IMR-90 (cell line): ENCODE measurements around the gene FOXP1. TPM values are rescaled to one million over a fixed set of nuclear protein-coding genes. Genes with fewer than 3 reads are reported as not detected.

Experiments
- ATAC-seq: fragments of 200-7000 bp; cut with Tn5 transposase; 2 replicates; pipeline ENCODE4 v1.9.1; 2020; ENCODE audit warnings: low read depth, mild to moderate bottlenecking, moderate library complexity
- BruUV-seq: library from RNA; stranded (reverse); fragments of 400-500 nt; replicated peaks from 2 replicates; lab custom pipeline; 2021; lab: Mats Ljungman, UMichigan
- CTCF ChIA-PET: fragments of 300-600 bp; formaldehyde crosslinking; extraction: SDS; loops from one replicate; lab custom pipeline; 2021; ENCODE audit warnings: antibody characterized with exemption; lab: Yijun Ruan, JAX
- POLR2A ChIA-PET: fragments of 300-600 bp; sonication (Branson Sonifier 250); formaldehyde crosslinking; loops from one replicate; lab custom pipeline; 2022; ENCODE audit warnings: antibody characterized with exemption; ENCODE audit not compliant: unreplicated experiment; lab: Charles Lee
- DNase-seq: peaks from one replicate; pipeline ENCODE4 v3.0.0; 2013
- H2AFZ ChIP-seq: replicated peaks from 2 replicates; pipeline ENCODE3; 2013; ENCODE audit warnings: low read length, mild to moderate bottlenecking; ENCODE audit not compliant: poor library complexity
- H2AK5ac ChIP-seq: 2 replicates; pipeline ENCODE4 v1.6.1; 2013; ENCODE audit warnings: low read depth, low read length, inconsistent platforms
- H2AK9ac ChIP-seq: replicated peaks from 2 replicates; pipeline ENCODE3; 2013; ENCODE audit warnings: mild to moderate bottlenecking, low read depth, low read length, moderate library complexity; ENCODE audit not compliant: poor library complexity
- H2BK120ac ChIP-seq: 2 replicates; pipeline ENCODE4 v1.6.1; 2013; ENCODE audit warnings: low read depth, low read length, inconsistent platforms
- H2BK15ac ChIP-seq: 3 replicates; pipeline ENCODE4 v1.6.1; 2013; ENCODE audit warnings: low read depth, low read length, inconsistent platforms
- H2BK20ac ChIP-seq: 2 replicates; pipeline ENCODE4 v1.6.1; 2013; ENCODE audit warnings: low read depth, mild to moderate bottlenecking, inconsistent platforms, low read length, moderate library complexity
- H2BK5ac ChIP-seq: 2 replicates; pipeline ENCODE4 v1.6.1; 2013; ENCODE audit warnings: mild to moderate bottlenecking, low read depth, low read length, inconsistent platforms; ENCODE audit not compliant: poor library complexity, severe bottlenecking
- H3K14ac ChIP-seq: replicated peaks from 2 replicates; pipeline ENCODE4 v1.6.1; 2013; ENCODE audit warnings: low read depth, low read length, inconsistent platforms
- H3K18ac ChIP-seq: 2 replicates; pipeline ENCODE4 v1.6.1; 2013; ENCODE audit warnings: low read depth, low read length, control low read depth
- H3K23ac ChIP-seq: 2 replicates; pipeline ENCODE4 v1.6.1; 2013; ENCODE audit warnings: low read depth, low read length, inconsistent platforms
- H3K27ac ChIP-seq: 2 replicates; pipeline ENCODE4 v1.5.1; 2013; ENCODE audit warnings: mild to moderate bottlenecking, control low read depth, low read length; ENCODE audit not compliant: insufficient read depth
- H3K27me3 ChIP-seq: 2 replicates; pipeline ENCODE4 v1.6.1; 2013; ENCODE audit warnings: low read length; ENCODE audit not compliant: control insufficient read depth, insufficient read depth
- H3K36me3 ChIP-seq: 2 replicates; pipeline ENCODE4 v1.6.1; 2013; ENCODE audit warnings: low read length, mixed read lengths; ENCODE audit not compliant: control insufficient read depth, insufficient read depth
- H3K4ac ChIP-seq: 2 replicates; pipeline ENCODE4 v1.6.1; 2013; ENCODE audit warnings: low read depth, low read length, inconsistent platforms
- H3K4me1 ChIP-seq: 2 replicates; pipeline ENCODE4 v1.6.1; 2013; ENCODE audit warnings: low read length, mixed read lengths; ENCODE audit not compliant: control insufficient read depth, insufficient read depth
- H3K4me2 ChIP-seq: 2 replicates; pipeline ENCODE4 v1.6.1; 2013; ENCODE audit warnings: low read depth, mild to moderate bottlenecking, control low read depth, low read length, moderate library complexity
- H3K4me3 ChIP-seq: 2 replicates; pipeline ENCODE4 v1.5.1; 2013; ENCODE audit warnings: low read depth, mild to moderate bottlenecking, control low read depth, low read length, moderate library complexity; ENCODE audit not compliant: insufficient read depth
- H3K56ac ChIP-seq: 2 replicates; pipeline ENCODE4 v1.6.1; 2013; ENCODE audit warnings: low read length, inconsistent platforms; ENCODE audit not compliant: insufficient read depth; ENCODE audit errors: extremely low read depth
- H3K79me1 ChIP-seq, 2 experiments: 2 replicates each; pipeline ENCODE4 v1.6.1; 2013; ENCODE audit warnings: low read length in 2 of 2, inconsistent platforms in 1 of 2, low read depth in 1 of 2
- H3K9ac ChIP-seq: 2 replicates; pipeline ENCODE4 v1.6.1; 2013; ENCODE audit warnings: low read depth, low read length, control low read depth
- H3K9me1 ChIP-seq: 2 replicates; pipeline ENCODE4 v1.6.1; 2013; ENCODE audit warnings: low read length, inconsistent platforms; ENCODE audit not compliant: insufficient read depth
- H3K9me3 ChIP-seq: 2 replicates; pipeline ENCODE4 v1.6.1; 2013; ENCODE audit warnings: low read length; ENCODE audit not compliant: control insufficient read depth, insufficient read depth
- H4K20me1 ChIP-seq: 2 replicates; pipeline ENCODE4 v1.6.1; 2013; ENCODE audit warnings: low read length, inconsistent platforms; ENCODE audit not compliant: insufficient read depth
- H4K5ac ChIP-seq: 2 replicates; pipeline ENCODE4 v1.6.1; 2013; ENCODE audit warnings: mild to moderate bottlenecking, low read depth, low read length, control low read depth
- H4K8ac ChIP-seq, 2 experiments: 2 replicates each; pipeline ENCODE4 v1.6.1; 2013; ENCODE audit warnings: low read depth in 2 of 2, low read length in 2 of 2, control low read depth in 1 of 2, inconsistent platforms in 1 of 2
- H4K91ac ChIP-seq: 2 replicates; pipeline ENCODE4 v1.6.1; 2013; ENCODE audit warnings: low read depth, low read length, inconsistent platforms; ENCODE audit not compliant: insufficient read depth
- BHLHE40 ChIP-seq: fragments of 150-350 bp; IDR thresholded peaks from 2 replicates; pipeline ENCODE4 v1.6.1; 2016; ENCODE audit warnings: mild to moderate bottlenecking, low read depth, low read length
- CEBPB ChIP-seq: IDR thresholded peaks from 2 replicates; pipeline ENCODE4 v1.6.1; 2012; ENCODE audit warnings: low read depth, low read length, improper control_type of control experiment
- CHD1 ChIP-seq: IDR thresholded peaks from 2 replicates; pipeline ENCODE4 v1.6.1; 2012; ENCODE audit warnings: low read depth, low read length, improper control_type of control experiment
- CTCF ChIP-seq: conservative IDR thresholded peaks from 2 replicates; pipeline ENCODE4 v1.5.1; 2012; ENCODE audit warnings: mild to moderate bottlenecking, low read depth, low read length, improper control_type of control experiment
- ELK1 ChIP-seq: fragments of 150-350 bp; IDR thresholded peaks from 2 replicates; pipeline ENCODE4 v1.6.1; 2016; ENCODE audit warnings: low read depth, mild to moderate bottlenecking, low read length, moderate library complexity, borderline replicate concordance
- FOS ChIP-seq: fragments of 150-350 bp; IDR thresholded peaks from 2 replicates; pipeline ENCODE4 v1.6.1; 2016; ENCODE audit warnings: low read depth, low read length
- MAFK ChIP-seq: IDR thresholded peaks from 2 replicates; pipeline ENCODE4 v1.6.1; 2012; ENCODE audit warnings: low read depth, low read length, improper control_type of control experiment
- MAZ ChIP-seq: IDR thresholded peaks from 2 replicates; pipeline ENCODE4 v1.6.1; 2012; ENCODE audit warnings: low read depth, mild to moderate bottlenecking, low read length, improper control_type of control experiment, moderate library complexity, borderline replicate concordance
- NFE2L2 ChIP-seq: fragments of 150-350 bp; IDR thresholded peaks from 2 replicates; pipeline ENCODE4 v1.6.1; 2016; ENCODE audit warnings: low read depth, mild to moderate bottlenecking, low read length
- POLR2A ChIP-seq: IDR thresholded peaks from 2 replicates; pipeline ENCODE4 v1.6.1; 2012; ENCODE audit warnings: mild to moderate bottlenecking, low read depth, low read length
- RAD21 ChIP-seq: IDR thresholded peaks from 2 replicates; pipeline ENCODE4 v1.6.1; 2012; ENCODE audit warnings: low read length, improper control_type of control experiment
- RCOR1 ChIP-seq: IDR thresholded peaks from 2 replicates; pipeline ENCODE4 v1.6.1; 2012; ENCODE audit warnings: mild to moderate bottlenecking, low read length, improper control_type of control experiment; ENCODE audit not compliant: insufficient replicate concordance
- RFX5 ChIP-seq: IDR thresholded peaks from 2 replicates; pipeline ENCODE4 v1.8.0; 2012; ENCODE audit warnings: low read depth, mild to moderate bottlenecking, low read length, moderate library complexity
- SMC3 ChIP-seq: fragments of 150-350 bp; IDR thresholded peaks from 2 replicates; pipeline ENCODE4 v1.6.1; 2016; ENCODE audit warnings: low read depth, mild to moderate bottlenecking, antibody characterized with exemption, low read length, moderate library complexity
- USF2 ChIP-seq: fragments of 150-350 bp; IDR thresholded peaks from 2 replicates; pipeline ENCODE4 v1.6.1; 2017; ENCODE audit warnings: mild to moderate bottlenecking, antibody characterized with exemption, low read length, low read depth
- WGBS, 2 experiments: methylation state at CpG; one replicate each; pipeline versions ENCODE4 v1.1.5 to v1.1.7; 2013; ENCODE audit warnings: missing lambda C conversion rate in 2 of 2; ENCODE audit not compliant: insufficient read length in 1 of 2; ENCODE audit errors: extremely low coverage in 2 of 2; 5-methylcytosine and 5-hydroxymethylcytosine counted together
- dilution Hi-C: fragments of 300-500 bp; cut with HindIII; formaldehyde crosslinking; loops from one replicate; pipeline ENCODE4 v1.14.3; 2018; ENCODE audit warnings: low sequenced_read_pairs; ENCODE audit not compliant: unreplicated experiment
- in situ Hi-C: fragments of 300-500 bp; cut with MboI; formaldehyde crosslinking; loops from 3 replicates; pipeline ENCODE4 v1.14.3; 2019; ENCODE audit warnings: low sequenced_read_pairs, inconsistent platforms, mixed read lengths
- intact Hi-C: fragments of 100-400 bp; cut with micrococcal nuclease; formaldehyde crosslinking; loops from 2 replicates; pipeline ENCODE4 v1.10.0; 2022
- polyA plus RNA-seq, 3 experiments: library from polyadenylated mRNA; depleted of rRNA; stranded (reverse); fragments of >200 nt; gene quantifications; 2 replicates each; pipeline ENCODE4 v1.2.3, GENCODE V29; 2012; ENCODE audit warnings: low replicate concordance in 1 of 3
- total RNA-seq: library from RNA; depleted of rRNA; stranded (reverse); fragments of >200 nt; gene quantifications from 2 replicates; pipeline ENCODE4 v1.2.3, GENCODE V29; 2012

The FOXP1 gene
- total and polyA plus RNA-seq, 2 of the 4 experiments (the other 2 are of a cell fraction), result 37.0 to 132 TPM

GRCh38 chr3:70930066-70930465 is 653.5 kb downstream of the FOXP1 start:
- no peak overlapping the region for H3K14ac ChIP-seq
- no peak overlapping the region for H3K23ac ChIP-seq
- H3K36me3 ChIP-seq, result no peaks in the 10 kb centered on the region
- H2AFZ ChIP-seq, result no peak overlapping the region
- no peaks in the 10 kb centered on the region for H3K4me1 ChIP-seq
- dilution Hi-C loops (no loop called here), in situ Hi-C loops (no loop called here), intact Hi-C loops (no loop called here)
- no peaks in the 10 kb centered on the region for H4K20me1 ChIP-seq
- no peaks in the 10 kb centered on the region for H3K9me1 ChIP-seq
- no peak overlapping the region for H2BK15ac ChIP-seq
- H3K18ac ChIP-seq, result no peak overlapping the region
- no peak overlapping the region for H3K4ac ChIP-seq
- no peak overlapping the region for H3K27ac ChIP-seq
- no peak for ATAC-seq
- CTCF ChIA-PET, result no interaction called here
- POLR2A ChIA-PET, result no interaction called here
- H3K56ac ChIP-seq, result no peak overlapping the region
- no peak overlapping the region for H2AK5ac ChIP-seq
- H4K8ac ChIP-seq, result no peak overlapping the region
- TF ChIP-seq CEBPB (no peak), CHD1 (no peak), MAZ (no peak), NFE2L2 (no peak), ELK1 (no peak), FOS (no peak), SMC3 (no peak), CTCF (no peak), USF2 (no peak), RCOR1 (no peak), RFX5 (no peak), MAFK (no peak), POLR2A (no peak), RAD21 (no peak), BHLHE40 (no peak)
- H2AK9ac ChIP-seq, result no peak overlapping the region
- H3K79me1 ChIP-seq, result no peaks in the 10 kb centered on the region
- no CpG with 5 or more reads among the region's 4 CpGs for WGBS, 2 experiments
- H3K9me3 ChIP-seq, result no peaks in the 10 kb centered on the region
- H4K5ac ChIP-seq, result no peak overlapping the region
- DNase-seq, result no peak
- H3K9ac ChIP-seq, result no peak overlapping the region
- no peak overlapping the region for H2BK120ac ChIP-seq
- H4K91ac ChIP-seq, result no peak overlapping the region
- no peak overlapping the region for H2BK20ac ChIP-seq
- no peak overlapping the region for H2BK5ac ChIP-seq
- H3K4me2 ChIP-seq, result no peak overlapping the region
- H3K4me3 ChIP-seq, result no peak overlapping the region
- no peaks in the 10 kb centered on the region for H3K27me3 ChIP-seq
- BruUV-seq, result no TSS peak
